Measurements from ENCODE around the gene CTSH. TPM values are rescaled to one million over a fixed set of nuclear protein-coding genes. Genes with fewer than 3 reads are reported as not detected.

CTSH gene
- total RNA-seq, 2 donors from 2014 or later: 107 to 145 TPM

GRCh38 chr15:78893538-78893937 is 51.3 kb downstream of the CTSH start:
- Histone ChIP-seq H3K27me3 (no peaks in the 10 kb centered on the region), H3K4me3 (no peak overlapping the region), H3K36me3 (replicated peaks in 1 of 2; ENCODE audit: insufficient read depth in 1 of 2, low read depth in 2 of 2) (peaks cover 13 to 33% of the 10 kb centered on the region in 2 donors), H3K27ac (no peak overlapping the region), H3K4me1 (no peaks in the 10 kb centered on the region), H3K9me3 (no peaks in the 10 kb centered on the region)
- WGBS, 2 donors: 79 to 84% methylated on average over 2 of the region's 2 CpGs
- no peak for DNase-seq
- intact Hi-C loops (cut with DNase I): no loop called here
- TF ChIP-seq POLR2A (IDR thresholded peaks at IDR 0.05): no peak
- TF ChIP-seq CTCF (IDR thresholded peaks at IDR 0.05): no peak
- no peak for ATAC-seq

GRCh38 chr15:78889000-78889399 is 55.8 kb downstream of the CTSH start:
- Histone ChIP-seq H3K4me1 (peaks cover 8% of the 10 kb centered on the region), H3K9me3 (no peaks in the 10 kb centered on the region), H3K4me3 (no peak overlapping the region), H3K27me3 (no peaks in the 10 kb centered on the region), H3K27ac (no peak overlapping the region), H3K36me3 (replicated peaks in 1 of 2; ENCODE audit: insufficient read depth in 1 of 2, low read depth in 2 of 2) (peaks cover 0 to 43% of the 10 kb centered on the region in 2 donors)
- ATAC-seq: no peak
- no peak for DNase-seq
- intact Hi-C loops (cut with DNase I): no loop called here
- TF ChIP-seq POLR2A (IDR thresholded peaks at IDR 0.05) (no peak), CTCF (IDR thresholded peaks at IDR 0.05) (no peak)
- 75 to 78% methylated on average over 4 of the region's 4 CpGs for WGBS, 2 donors

GRCh38 chr15:78881681-78882080 is 63.2 kb downstream of the CTSH start:
- DNase-seq (no peak), ATAC-seq (no peak)
- Histone ChIP-seq H3K4me3 (no peak overlapping the region), H3K9me3 (no peaks in the 10 kb centered on the region), H3K27me3 (no peaks in the 10 kb centered on the region), H3K27ac (no peak overlapping the region), H3K36me3 (replicated peaks in 1 of 2; ENCODE audit: insufficient read depth in 1 of 2, low read depth in 2 of 2) (peaks cover 0 to 6% of the 10 kb centered on the region in 2 donors), H3K4me1 (peaks cover 62% of the 10 kb centered on the region)
- intact Hi-C loops (cut with DNase I): no loop called here
- TF ChIP-seq POLR2A (IDR thresholded peaks at IDR 0.05) (no peak), CTCF (IDR thresholded peaks at IDR 0.05) (no peak)
- 88 to 91% methylated on average over 1 of the region's 1 CpG for WGBS, 2 donors

GRCh38 chr15:78880813-78881212 is 64.0 kb downstream of the CTSH start:
- no peak overlapping the region for H3K4me3 ChIP-seq
- 91 to 92% methylated on average over 1 of the region's 1 CpG for WGBS, 2 donors
- no peak for ATAC-seq
- intact Hi-C loops (cut with DNase I): no loop called here
- peaks cover 0 to 1% of the 10 kb centered on the region in 2 donors for H3K36me3 ChIP-seq (replicated peaks in 1 of 2; ENCODE audit: insufficient read depth in 1 of 2, low read depth in 2 of 2)
- no peak for DNase-seq
- no peaks in the 10 kb centered on the region for H3K27me3 ChIP-seq
- H3K4me1 ChIP-seq: peaks cover 70% of the 10 kb centered on the region
- H3K9me3 ChIP-seq: no peaks in the 10 kb centered on the region
- TF ChIP-seq CTCF (IDR thresholded peaks at IDR 0.05) (no peak), POLR2A (IDR thresholded peaks at IDR 0.05) (no peak)
- no peak overlapping the region for H3K27ac ChIP-seq

- H3K9me3 ChIP-seq: no peaks in the 10 kb centered on the region
- no peaks in the 10 kb centered on the region for H3K27me3 ChIP-seq
- DNase-seq: no peak
Observed at GRCh38 chr15:78880242-78880533, 64.7 kb downstream of the CTSH start.

More at GRCh38 chr15:78880242-78880533, 64.7 kb downstream of the CTSH start:
- peak overlapping the region in 1 of 4 donors; percentile 31 for H3K27ac ChIP-seq
- ATAC-seq: no peak
- intact Hi-C loops (cut with DNase I): no loop called here
- H3K36me3 ChIP-seq (replicated peaks in 1 of 2; ENCODE audit: insufficient read depth in 1 of 2, low read depth in 2 of 2): peaks cover 0 to 1% of the 10 kb centered on the region in 2 donors
- no peak overlapping the region for H3K4me3 ChIP-seq
- H3K4me1 ChIP-seq: peaks cover 72% of the 10 kb centered on the region
- TF ChIP-seq CTCF (IDR thresholded peaks at IDR 0.05): no peak
- no peak for TF ChIP-seq POLR2A (IDR thresholded peaks at IDR 0.05)
